AG10803 (cell line): Measurements from ENCODE around the gene FADD.

ENCODE experiments used
- DNase-seq: peaks from one replicate; pipeline ENCODE4 v3.0.0; 2010; ENCODE audit warnings: low read depth
- H3K4me3 ChIP-seq: 2 replicates; pipeline ENCODE4 v1.5.1; 2011; ENCODE audit warnings: mild to moderate bottlenecking, low read length, control low read depth
- TF ChIP-seq, protein P1 (sequence below): conservative IDR thresholded peaks from 2 replicates; pipeline ENCODE4 v1.5.1; 2011; ENCODE audit warnings: mild to moderate bottlenecking, low read length, control low read depth, inconsistent platforms

The FADD gene

DNA sequence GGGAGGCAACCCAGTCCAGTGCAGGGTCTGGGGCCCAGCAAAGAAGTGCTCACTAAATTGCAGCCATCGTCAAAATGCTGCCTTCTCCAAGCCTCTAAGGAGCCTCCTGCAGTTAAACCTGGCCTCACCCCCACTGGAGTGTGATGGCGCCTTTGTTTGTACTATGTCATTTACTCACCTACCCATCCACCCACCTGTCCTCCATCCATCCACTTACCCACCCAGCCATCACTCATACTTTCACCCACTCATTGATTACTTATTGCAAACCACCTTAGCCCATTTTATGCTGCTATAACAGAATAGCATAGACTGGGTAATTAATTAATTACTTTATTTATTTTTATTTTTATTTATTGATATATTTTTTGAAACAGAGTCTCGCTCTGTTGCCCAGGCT, 38.6 kb downstream of the FADD start:
- no peak overlapping the region for H3K4me3 ChIP-seq
- TF ChIP-seq, protein P1, sequence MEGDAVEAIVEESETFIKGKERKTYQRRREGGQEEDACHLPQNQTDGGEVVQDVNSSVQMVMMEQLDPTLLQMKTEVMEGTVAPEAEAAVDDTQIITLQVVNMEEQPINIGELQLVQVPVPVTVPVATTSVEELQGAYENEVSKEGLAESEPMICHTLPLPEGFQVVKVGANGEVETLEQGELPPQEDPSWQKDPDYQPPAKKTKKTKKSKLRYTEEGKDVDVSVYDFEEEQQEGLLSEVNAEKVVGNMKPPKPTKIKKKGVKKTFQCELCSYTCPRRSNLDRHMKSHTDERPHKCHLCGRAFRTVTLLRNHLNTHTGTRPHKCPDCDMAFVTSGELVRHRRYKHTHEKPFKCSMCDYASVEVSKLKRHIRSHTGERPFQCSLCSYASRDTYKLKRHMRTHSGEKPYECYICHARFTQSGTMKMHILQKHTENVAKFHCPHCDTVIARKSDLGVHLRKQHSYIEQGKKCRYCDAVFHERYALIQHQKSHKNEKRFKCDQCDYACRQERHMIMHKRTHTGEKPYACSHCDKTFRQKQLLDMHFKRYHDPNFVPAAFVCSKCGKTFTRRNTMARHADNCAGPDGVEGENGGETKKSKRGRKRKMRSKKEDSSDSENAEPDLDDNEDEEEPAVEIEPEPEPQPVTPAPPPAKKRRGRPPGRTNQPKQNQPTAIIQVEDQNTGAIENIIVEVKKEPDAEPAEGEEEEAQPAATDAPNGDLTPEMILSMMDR, result no peak
- no peak for DNase-seq

DNA sequence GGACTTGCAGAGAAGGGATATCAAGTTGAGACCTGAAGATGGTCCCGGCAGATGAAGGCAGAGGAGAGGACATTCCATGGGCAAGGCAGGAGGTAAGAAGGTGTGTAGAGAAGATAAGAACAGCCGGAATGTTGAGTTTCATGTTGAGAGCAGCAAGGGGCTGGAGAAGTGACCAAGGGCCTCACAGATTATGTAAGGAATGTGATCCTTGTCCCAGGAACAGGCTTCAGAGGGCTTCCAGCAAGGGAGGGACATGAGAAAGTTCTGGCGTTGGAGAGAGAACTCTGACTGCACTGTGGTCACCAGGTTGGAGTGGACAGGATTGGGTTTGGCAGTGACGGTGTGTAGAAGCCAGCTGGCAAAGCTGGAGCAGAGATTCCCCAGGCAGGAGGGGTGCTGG, 39.8 kb downstream of the FADD start:
- TF ChIP-seq, protein P1, result no peak
- no peak overlapping the region for H3K4me3 ChIP-seq
- DNase-seq, result no peak

DNA sequence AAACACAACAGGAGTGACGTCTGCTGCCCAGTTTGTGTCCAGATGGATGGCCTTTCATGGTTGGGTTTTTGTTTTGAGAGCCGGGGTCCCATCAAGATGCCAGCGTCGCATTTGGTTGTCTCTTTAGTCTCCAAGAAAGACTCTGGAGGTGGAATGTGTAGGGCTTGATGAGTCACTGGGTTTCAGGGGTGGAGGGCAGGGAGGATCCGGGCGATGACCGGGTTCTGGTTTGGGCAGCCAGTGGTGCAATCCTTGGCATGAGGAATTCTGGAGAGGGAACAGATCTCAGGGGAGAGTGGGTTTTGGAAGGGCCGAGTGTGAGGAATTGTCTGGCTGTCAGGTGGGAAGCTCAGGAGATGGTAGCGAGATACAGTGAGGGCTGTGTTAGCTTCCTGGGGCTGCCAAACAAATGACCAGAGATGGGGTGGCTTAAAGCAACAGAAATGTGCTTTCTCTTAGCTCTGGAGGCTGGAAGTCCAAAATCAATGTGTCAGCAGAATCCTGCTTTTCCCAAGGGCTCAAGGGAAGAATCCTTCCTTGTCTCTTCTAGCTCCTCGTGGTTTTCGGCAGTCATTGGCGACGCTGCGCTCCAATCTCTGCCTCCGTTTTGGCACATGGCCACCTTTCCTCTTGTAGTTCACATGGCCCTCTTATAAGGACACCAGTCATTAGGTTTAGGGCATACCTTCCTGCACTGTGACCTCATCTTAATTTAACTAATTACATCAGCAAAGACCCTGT, 41.0 kb downstream of the FADD start:
- peak; percentile 33 for DNase-seq
- TF ChIP-seq, protein P1, result no peak
- no peak overlapping the region for H3K4me3 ChIP-seq

DNA sequence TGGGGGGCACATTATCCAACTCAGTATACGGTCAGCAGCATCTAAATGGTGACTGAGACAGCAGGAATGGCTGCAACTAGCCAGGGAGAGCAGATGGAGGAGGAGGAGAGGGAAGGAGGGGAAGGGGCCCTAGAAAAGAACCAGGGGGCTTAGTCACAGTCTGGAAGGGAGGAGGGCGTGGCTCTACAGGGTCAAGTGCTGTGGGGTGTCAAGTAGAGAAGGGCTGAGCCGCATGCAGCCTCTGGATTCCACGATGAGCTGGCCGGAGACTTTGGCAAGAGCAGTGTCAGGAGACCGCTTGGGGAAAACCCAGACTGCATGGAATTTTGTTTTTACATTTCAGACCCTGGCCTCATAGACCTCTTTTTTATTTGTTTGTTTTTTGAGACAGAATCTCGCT, 41.6 kb downstream of the FADD start:
- H3K4me3 ChIP-seq, result no peak overlapping the region
- peak; percentile 65 for DNase-seq
- TF ChIP-seq, protein P1, result no peak

DNA sequence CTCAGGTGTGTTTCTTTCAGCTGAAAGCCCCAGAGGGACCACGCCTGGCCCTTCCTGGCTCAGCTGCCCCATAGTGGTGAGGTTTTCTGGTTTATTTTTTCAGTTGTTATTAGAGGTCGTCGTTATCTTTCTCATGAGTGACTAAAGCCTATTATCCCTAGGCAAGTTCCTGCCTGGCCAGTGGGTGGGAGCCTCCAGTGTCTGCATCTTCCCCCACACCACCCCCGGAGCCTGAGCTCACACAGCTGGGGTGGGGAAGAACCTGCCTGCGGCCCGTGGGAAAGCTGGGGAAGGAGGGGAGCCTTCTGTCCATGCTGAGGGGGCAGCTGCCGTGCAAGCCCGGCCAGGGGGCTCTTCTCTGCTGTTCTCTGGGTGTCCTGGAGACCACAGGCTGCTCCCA, 43.1 kb downstream of the FADD start:
- no peak for DNase-seq
- no peak overlapping the region for H3K4me3 ChIP-seq
- TF ChIP-seq, protein P1, result no peak

DNA sequence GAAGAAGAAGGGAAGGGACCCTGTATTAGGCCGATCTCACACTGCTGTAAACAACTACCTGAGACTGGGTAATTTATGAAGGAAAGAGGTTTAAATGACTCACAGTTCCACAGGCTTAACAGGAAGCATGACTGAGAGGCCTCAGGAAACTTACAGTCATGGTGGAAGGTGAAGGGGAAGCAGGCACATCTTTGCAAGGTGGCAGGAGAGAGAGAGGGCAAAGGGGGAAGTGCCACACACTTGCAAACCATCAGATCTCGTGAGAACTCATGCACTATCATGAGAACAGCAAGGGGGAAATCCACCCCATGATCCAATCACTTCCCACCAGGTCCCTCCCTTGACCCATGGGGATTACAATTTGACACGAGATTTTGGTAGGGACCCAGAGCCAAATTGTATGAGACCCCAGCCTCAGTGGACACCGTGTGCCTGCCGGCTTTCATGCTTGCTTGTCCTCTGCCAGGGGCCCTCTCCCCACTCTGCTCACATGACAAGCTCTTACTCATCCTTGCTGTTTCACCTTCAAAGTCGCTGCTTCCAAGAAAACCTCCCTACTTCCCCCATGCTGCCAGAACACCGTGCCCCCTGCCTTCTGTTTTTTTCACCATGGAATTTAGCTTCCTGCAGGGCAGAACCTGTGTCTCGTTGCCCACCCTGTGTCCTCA, 44.1 kb downstream of the FADD start:
- TF ChIP-seq, protein P1, result no peak
- DNase-seq, result no peak
- H3K4me3 ChIP-seq, result no peak overlapping the region

DNA sequence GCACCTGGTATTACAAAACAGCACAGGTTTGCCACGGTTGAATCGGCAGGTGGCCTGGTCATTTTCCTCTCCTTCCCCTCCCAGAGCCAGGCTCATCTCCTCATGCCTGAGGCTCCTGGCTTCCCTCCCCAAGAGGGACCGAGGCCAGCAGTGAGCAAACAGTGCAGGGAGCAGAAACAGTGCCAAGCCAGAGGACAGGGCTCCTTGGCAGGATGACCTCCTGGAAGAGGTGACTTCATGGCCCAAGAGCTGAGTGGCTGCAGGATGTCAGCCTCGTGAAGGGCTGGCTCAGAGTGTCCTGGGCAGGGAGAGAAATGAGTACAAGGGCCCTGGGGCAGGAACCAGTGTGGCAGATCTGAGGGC, 44.6 kb downstream of the FADD start:
- TF ChIP-seq, protein P1, result no peak
- DNase-seq, result no peak

More for the DNA sequence above, 44.6 kb downstream of the FADD start:
- H3K4me3 ChIP-seq, result no peak overlapping the region
